Measurements from ENCODE around the gene NUAK1. TPM values are rescaled to one million over a fixed set of nuclear protein-coding genes. Genes with fewer than 3 reads are reported as not detected.

The NUAK1 gene
- total RNA-seq, 4 donors from 2014 or later: 13.8 to 38.6 (median 22.8) TPM

GRCh38 chr12:106070611-106071010 lies 68.1 kb downstream of the NUAK1 start:
- no peak for TF ChIP-seq CTCF (IDR thresholded peaks at IDR 0.05; ENCODE audit: low read depth)

- TF ChIP-seq CTCF (IDR thresholded peaks at IDR 0.05; ENCODE audit: low read depth): no peak
Measured at GRCh38 chr12:106070147-106070546, 68.6 kb downstream of the NUAK1 start.

- no peak for TF ChIP-seq CTCF (IDR thresholded peaks at IDR 0.05; ENCODE audit: low read depth)
Measured at GRCh38 chr12:106068296-106068695, 70.5 kb downstream of the NUAK1 start.

- TF ChIP-seq CTCF (IDR thresholded peaks at IDR 0.05; ENCODE audit: low read depth): no peak
Measured at GRCh38 chr12:106067606-106068205, 71.0 kb downstream of the NUAK1 start.

- no peak for TF ChIP-seq CTCF (IDR thresholded peaks at IDR 0.05; ENCODE audit: low read depth)
Measured at GRCh38 chr12:106066726-106067325, 71.9 kb downstream of the NUAK1 start.

DNA sequence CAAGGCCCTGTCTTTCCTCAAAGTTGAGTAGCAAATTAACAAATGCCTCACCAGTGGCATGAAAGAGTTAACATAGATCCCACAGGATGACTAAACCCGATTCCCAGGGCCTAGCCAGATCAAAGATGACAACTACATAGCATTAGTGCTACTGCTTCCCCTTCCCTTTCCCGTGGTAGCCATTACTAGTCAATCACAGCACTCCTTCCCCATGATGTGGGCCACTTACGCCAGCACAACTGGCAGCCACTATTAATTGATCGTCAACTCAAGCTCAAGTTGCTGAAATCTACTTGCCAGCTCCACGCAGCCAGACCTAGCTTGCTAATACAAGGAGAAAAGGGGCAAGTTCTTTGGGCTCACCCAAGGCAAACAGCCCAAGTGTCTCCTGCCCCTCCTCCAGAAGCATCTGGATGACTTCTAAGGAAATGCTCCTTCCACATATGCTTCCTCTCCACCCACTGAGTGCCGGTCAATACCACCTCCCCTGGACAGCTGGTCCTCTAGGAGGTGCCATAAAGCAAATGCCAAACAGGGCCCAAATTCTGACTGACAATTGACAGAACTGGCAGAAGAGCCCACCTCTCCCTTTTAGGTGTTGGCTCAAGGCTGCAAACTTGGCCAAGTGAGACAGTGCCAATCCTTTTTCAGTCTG lies 72.6 kb downstream of the NUAK1 start:
- TF ChIP-seq CTCF (IDR thresholded peaks at IDR 0.05; ENCODE audit: low read depth): no peak

GRCh38 chr12:106065506-106065905 lies 73.2 kb downstream of the NUAK1 start:
- no peak for TF ChIP-seq CTCF (IDR thresholded peaks at IDR 0.05; ENCODE audit: low read depth)

Data from subcutaneous adipose tissue (tissue), 4 donors.